ENCODE data around the gene ZNF560.

ZNF560 gene

GRCh38 chr19:9467161-9467560, 31.3 kb downstream of the ZNF560 start:
- H3K4me1 ChIP-seq (ENCODE audit: insufficient read depth, poor library complexity, severe bottlenecking) = no peaks in the 10 kb centered on the region
- DNase-seq (ENCODE audit: low spot score) = no peak
- no peak overlapping the region for H3K4me3 ChIP-seq (ENCODE audit: severe bottlenecking)
- no peaks in the 10 kb centered on the region for H3K36me3 ChIP-seq (ENCODE audit: low read depth)
- peaks cover 3% of the 10 kb centered on the region for H3K9me3 ChIP-seq (ENCODE audit: severe bottlenecking)
- TF ChIP-seq CTCF (IDR thresholded peaks at IDR 0.05; ENCODE audit: poor library complexity, severe bottlenecking) = no peak
- ATAC-seq (ENCODE audit: low read depth) = no peak
- no peak overlapping the region for H3K27ac ChIP-seq (ENCODE audit: poor library complexity, severe bottlenecking)
- no peaks in the 10 kb centered on the region for H3K27me3 ChIP-seq (ENCODE audit: insufficient read depth, poor library complexity, severe bottlenecking)

- ATAC-seq (ENCODE audit: low read depth) = no peak
Observed at GRCh38 chr19:9461938-9462337, 36.5 kb downstream of the ZNF560 start.

GRCh38 chr19:9456018-9456689, 42.3 kb downstream of the ZNF560 start:
- TF ChIP-seq CTCF (IDR thresholded peaks at IDR 0.05; ENCODE audit: poor library complexity, severe bottlenecking) = no peak
- no peak for ATAC-seq (ENCODE audit: low read depth)
- H3K36me3 ChIP-seq (ENCODE audit: low read depth) = no peaks in the 10 kb centered on the region

More at GRCh38 chr19:9461938-9462337, 36.5 kb downstream of the ZNF560 start:
- Histone ChIP-seq H3K27me3 (ENCODE audit: insufficient read depth, poor library complexity, severe bottlenecking) (no peaks in the 10 kb centered on the region), H3K4me1 (ENCODE audit: insufficient read depth, poor library complexity, severe bottlenecking) (no peaks in the 10 kb centered on the region), H3K36me3 (ENCODE audit: low read depth) (no peaks in the 10 kb centered on the region), H3K9me3 (ENCODE audit: severe bottlenecking) (no peaks in the 10 kb centered on the region), H3K27ac (ENCODE audit: poor library complexity, severe bottlenecking) (no peak overlapping the region), H3K4me3 (ENCODE audit: severe bottlenecking) (no peak overlapping the region)
- DNase-seq (ENCODE audit: low spot score) = no peak
- no peak for TF ChIP-seq CTCF (IDR thresholded peaks at IDR 0.05; ENCODE audit: poor library complexity, severe bottlenecking)

GRCh38 chr19:9453953-9454352, 44.5 kb downstream of the ZNF560 start:
- no peaks in the 10 kb centered on the region for H3K27me3 ChIP-seq (ENCODE audit: insufficient read depth, poor library complexity, severe bottlenecking)
- TF ChIP-seq CTCF (IDR thresholded peaks at IDR 0.05; ENCODE audit: poor library complexity, severe bottlenecking) = no peak
- no peak overlapping the region for H3K4me3 ChIP-seq (ENCODE audit: severe bottlenecking)
- peaks cover 31% of the 10 kb centered on the region for H3K9me3 ChIP-seq (ENCODE audit: severe bottlenecking)
- H3K27ac ChIP-seq (ENCODE audit: poor library complexity, severe bottlenecking) = no peak overlapping the region
- no peaks in the 10 kb centered on the region for H3K36me3 ChIP-seq (ENCODE audit: low read depth)
- no peaks in the 10 kb centered on the region for H3K4me1 ChIP-seq (ENCODE audit: insufficient read depth, poor library complexity, severe bottlenecking)
- DNase-seq (ENCODE audit: low spot score) (no peak), ATAC-seq (ENCODE audit: low read depth) (no peak)

More at GRCh38 chr19:9456018-9456689, 42.3 kb downstream of the ZNF560 start:
- DNase-seq (ENCODE audit: low spot score) = no peak
- no peak overlapping the region for H3K27ac ChIP-seq (ENCODE audit: poor library complexity, severe bottlenecking)
- H3K4me3 ChIP-seq (ENCODE audit: severe bottlenecking) = no peak overlapping the region
- no peaks in the 10 kb centered on the region for H3K4me1 ChIP-seq (ENCODE audit: insufficient read depth, poor library complexity, severe bottlenecking)
- peaks cover 22% of the 10 kb centered on the region for H3K9me3 ChIP-seq (ENCODE audit: severe bottlenecking)
- no peaks in the 10 kb centered on the region for H3K27me3 ChIP-seq (ENCODE audit: insufficient read depth, poor library complexity, severe bottlenecking)

- no peak for DNase-seq (ENCODE audit: low spot score)
- Histone ChIP-seq H3K27me3 (ENCODE audit: insufficient read depth, poor library complexity, severe bottlenecking) (no peaks in the 10 kb centered on the region), H3K27ac (ENCODE audit: poor library complexity, severe bottlenecking) (no peak overlapping the region), H3K36me3 (ENCODE audit: low read depth) (no peaks in the 10 kb centered on the region), H3K9me3 (ENCODE audit: severe bottlenecking) (peaks cover 34% of the 10 kb centered on the region), H3K4me3 (ENCODE audit: severe bottlenecking) (no peak overlapping the region), H3K4me1 (ENCODE audit: insufficient read depth, poor library complexity, severe bottlenecking) (no peaks in the 10 kb centered on the region)
- ATAC-seq (ENCODE audit: low read depth) = no peak
- TF ChIP-seq CTCF (IDR thresholded peaks at IDR 0.05; ENCODE audit: poor library complexity, severe bottlenecking) = no peak
Observed at GRCh38 chr19:9445037-9445436, 53.4 kb downstream of the ZNF560 start.

Data from RWPE2 (cell line).